Vagina (tissue), 2 donors: ENCODE results near the gene SFT2D3.

ENCODE experiments used
- CTCF ChIP-seq, 3 experiments: fragments of 450-650 bp in 2 of 3; fragments of 200-600 bp in 1 of 3; sonication (generic) in 1 of 3; IDR thresholded peaks; one replicate each; pipeline ENCODE4 v1.5.1; 2017 to 2019; ENCODE audit warnings: antibody characterized with exemption in 3 of 3, mild to moderate bottlenecking in 2 of 3, moderate library complexity in 2 of 3
- POLR2A ChIP-seq, 2 donors: fragments of 450-650 bp; IDR thresholded peaks; one replicate each; pipeline ENCODE4 v1.6.1; 2017; ENCODE audit warnings: antibody characterized with exemption in 2 of 2, mild to moderate bottlenecking in 2 of 2, moderate library complexity in 2 of 2

DNA sequence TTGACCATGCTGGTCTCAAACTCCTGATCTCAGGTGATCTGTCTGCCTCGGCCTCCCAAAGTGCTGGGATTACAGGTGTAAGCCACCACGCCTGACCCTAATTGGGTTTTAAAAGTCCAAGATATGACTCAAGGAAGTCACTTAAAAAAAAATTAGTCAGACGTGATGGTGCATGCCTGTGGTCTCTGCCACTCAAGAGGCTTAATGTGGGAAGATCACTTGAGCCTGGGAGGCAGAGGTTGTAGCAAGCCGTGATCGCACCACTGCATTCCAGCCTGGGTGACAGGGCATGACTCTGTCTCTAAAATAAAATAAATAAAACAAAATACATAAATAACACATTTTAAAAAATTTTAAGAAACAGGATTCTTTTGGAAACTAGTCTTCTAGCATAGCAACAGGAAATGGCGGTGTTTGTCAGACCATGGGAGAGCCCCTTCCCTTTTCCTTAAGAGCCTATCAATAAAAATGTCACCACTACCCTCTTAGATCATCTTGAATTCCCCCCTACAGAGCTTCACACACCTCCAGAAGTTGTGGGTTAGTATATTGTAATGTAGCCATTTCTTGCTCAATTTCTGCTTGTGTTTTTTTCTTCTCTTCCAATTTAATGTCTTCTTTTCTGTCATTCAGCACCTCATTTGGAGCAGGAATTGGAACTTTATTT, 20.1 kb downstream of the SFT2D3 start:
- TF ChIP-seq CTCF (IDR thresholded peaks at IDR 0.05) (no peak), POLR2A (IDR thresholded peaks at IDR 0.05) (no peak)
